Measurements from ENCODE around the gene TRIM45.
A peak's percentile ranks its signal among the peaks of the same experiment; 100 is the strongest.

The TRIM45 gene

GRCh38 chr1:117066367-117066766, 55.2 kb downstream of the TRIM45 start (continued):
- TF ChIP-seq KLF17 (tag by site-specific recombination; IDR thresholded peaks at IDR 0.05): no peak

GRCh38 chr1:117061986-117062415, 59.5 kb downstream of the TRIM45 start:
- Histone ChIP-seq H3K36me3 (ENCODE audit: control insufficient read depth in 2 of 2, insufficient read depth in 1 of 2, low read length in 2 of 2) (peaks cover 17 to 26% of the 10 kb centered on the region in 2 experiments; a peak in 2 of 3 replicates), H3K27ac (ENCODE audit: extremely low read depth, low read depth, low read length) (no peak overlapping the region), H3K4me3 (ENCODE audit: low read depth, low read length) (no peak overlapping the region), H3K9me3 (ENCODE audit: control insufficient read depth, insufficient read depth, low read depth, low read length) (no peaks in the 10 kb centered on the region), H3K4me1 (ENCODE audit: control insufficient read depth, insufficient read depth, low read length) (no peaks in the 10 kb centered on the region)
- CTCF ChIA-PET: interaction anchor here (0.6 to 1.1 kb wide), 4 partner anchors 60 to 893 kb away, joined by 4 to 5 read pairs (median 5); no protein-coding TSS in a partner anchor
- POLR2A ChIA-PET: interaction anchor here (0.6 kb wide), 2 partner anchors 139 to 169 kb away, joined by 4 read pairs; no protein-coding TSS in a partner anchor
- no peak for TF ChIP-seq MEIS1 (CRISPR knock-in tag; IDR thresholded peaks at IDR 0.05; ENCODE audit: borderline replicate concordance)
- TF ChIP-seq KLF9 (tag by site-specific recombination; IDR thresholded peaks at IDR 0.05; ENCODE audit: low read depth): no peak
- TF ChIP-seq ZBTB7A (tag by site-specific recombination; IDR thresholded peaks at IDR 0.05; ENCODE audit: low read depth): no peak
- no peak for TF ChIP-seq ZFP3 (tag by site-specific recombination; IDR thresholded peaks at IDR 0.05; ENCODE audit: low read depth)
- no peak for TF ChIP-seq ZFP37 (tag by site-specific recombination; IDR thresholded peaks at IDR 0.05)
- no peak for TF ChIP-seq ZNF10 (tag by site-specific recombination; IDR thresholded peaks at IDR 0.05)
- TF ChIP-seq ZNF202 (tag by site-specific recombination; IDR thresholded peaks at IDR 0.05; ENCODE audit: borderline replicate concordance): no peak
- no peak for TF ChIP-seq ZNF221 (tag by site-specific recombination; IDR thresholded peaks at IDR 0.05; ENCODE audit: borderline replicate concordance)
- TF ChIP-seq KLF10 (tag by site-specific recombination; IDR thresholded peaks at IDR 0.05): no peak
- no peak for TF ChIP-seq ZNF239 (tag by site-specific recombination; IDR thresholded peaks at IDR 0.05)
- TF ChIP-seq ZNF747 (tag by site-specific recombination; IDR thresholded peaks at IDR 0.05): no peak
- no peak for TF ChIP-seq ZNF16 (tag by site-specific recombination; IDR thresholded peaks at IDR 0.05; ENCODE audit: low read depth)
- no peak for TF ChIP-seq ZNF157 (tag by site-specific recombination; IDR thresholded peaks at IDR 0.05)
- TF ChIP-seq ZNF311 (tag by site-specific recombination; IDR thresholded peaks at IDR 0.05; ENCODE audit: borderline replicate concordance): no peak
- TF ChIP-seq ZNF561 (tag by site-specific recombination; IDR thresholded peaks at IDR 0.05; ENCODE audit: borderline replicate concordance): no peak
- no peak for TF ChIP-seq RBAK (tag by site-specific recombination; IDR thresholded peaks at IDR 0.05)
- no peak for TF ChIP-seq ZNF248 (tag by site-specific recombination; IDR thresholded peaks at IDR 0.05)
- no peak for TF ChIP-seq SP3 (tag by site-specific recombination; IDR thresholded peaks at IDR 0.05)
- no peak for TF ChIP-seq KLF7 (tag by site-specific recombination; IDR thresholded peaks at IDR 0.05; ENCODE audit: borderline replicate concordance)
- no peak for TF ChIP-seq ZNF169 (tag by site-specific recombination; IDR thresholded peaks at IDR 0.05)
- no peak for TF ChIP-seq ZNF610 (tag by site-specific recombination; IDR thresholded peaks at IDR 0.05; ENCODE audit: borderline replicate concordance)
- TF ChIP-seq WT1 (tag by site-specific recombination; IDR thresholded peaks at IDR 0.05): no peak
- no peak for TF ChIP-seq GFI1B (tag by site-specific recombination; IDR thresholded peaks at IDR 0.05)
- TF ChIP-seq PRDM10 (tag by site-specific recombination; IDR thresholded peaks at IDR 0.05): peak; percentile 38; the same call in 1 of the 2 replicates
- TF ChIP-seq ZNF530 (tag by site-specific recombination; IDR thresholded peaks at IDR 0.05; ENCODE audit: low read depth): no peak
- no peak for TF ChIP-seq ZNF76 (tag by site-specific recombination; IDR thresholded peaks at IDR 0.05; ENCODE audit: borderline replicate concordance, low read depth)
- TF ChIP-seq ZNF658 (tag by site-specific recombination; IDR thresholded peaks at IDR 0.05): no peak
- TF ChIP-seq ZNF211 (tag by site-specific recombination; IDR thresholded peaks at IDR 0.05; ENCODE audit: low read depth): no peak
- TF ChIP-seq HIC1 (tag by site-specific recombination; IDR thresholded peaks at IDR 0.05): no peak
- no peak for TF ChIP-seq ZFP69B (tag by site-specific recombination; IDR thresholded peaks at IDR 0.05)
